ENCODE results near the gene COL25A1. TPM values are rescaled to one million over a fixed set of nuclear protein-coding genes. Genes with fewer than 3 reads are reported as not detected.
"Not testable (repeated sequence)": the region's sequence is repeated elsewhere in the genome, so short reads cannot be mapped to it uniquely, and the experiment has no call there.

The COL25A1 gene
- total RNA-seq, 1 experiment from 2014 or later, result 0.42 TPM

GRCh38 chr4:109025471-109026076 lies 276.9 kb downstream of the COL25A1 start:
- H3K27me3 ChIP-seq (replicated peaks), result no peaks in the 10 kb centered on the region
- H3K4me1 ChIP-seq (replicated peaks), result peaks cover 28% of the 10 kb centered on the region
- H3K9me3 ChIP-seq (replicated peaks), result peaks cover 3% of the 10 kb centered on the region; the same call in 1 of the 2 replicates
- no peak overlapping the region for H3K27ac ChIP-seq
- DNase-seq (ENCODE audit: low read depth in 1 of 2, low spot score in 2 of 2), result no peak
- no peak overlapping the region for H3K4me3 ChIP-seq
- H3K36me3 ChIP-seq, result no peaks in the 10 kb centered on the region

- no peak overlapping the region for H3K27ac ChIP-seq
Observed at GRCh38 chr4:109022961-109023360, 279.5 kb downstream of the COL25A1 start.

GRCh38 chr4:109021630-109022029 lies 280.8 kb downstream of the COL25A1 start:
- not testable (repeated sequence) for DNase-seq (ENCODE audit: low read depth in 1 of 2, low spot score in 2 of 2); H3K27ac ChIP-seq; H3K9me3 ChIP-seq (replicated peaks); H3K27me3 ChIP-seq (replicated peaks); H3K4me3 ChIP-seq; H3K36me3 ChIP-seq
- peaks cover 16% of the 10 kb centered on the region for H3K4me1 ChIP-seq (replicated peaks)

More at GRCh38 chr4:109022961-109023360, 279.5 kb downstream of the COL25A1 start:
- no peak for DNase-seq (ENCODE audit: low read depth in 1 of 2, low spot score in 2 of 2)
- no peak overlapping the region for H3K4me3 ChIP-seq
- peaks cover 3% of the 10 kb centered on the region; the same call in 1 of the 2 replicates for H3K9me3 ChIP-seq (replicated peaks)
- H3K36me3 ChIP-seq, result no peaks in the 10 kb centered on the region
- H3K27me3 ChIP-seq (replicated peaks), result no peaks in the 10 kb centered on the region
- H3K4me1 ChIP-seq (replicated peaks), result peaks cover 28% of the 10 kb centered on the region

GRCh38 chr4:109020861-109021260 lies 281.6 kb downstream of the COL25A1 start:
- H3K27me3 ChIP-seq (replicated peaks), result no peaks in the 10 kb centered on the region
- no peak overlapping the region for H3K4me3 ChIP-seq
- peaks cover 8% of the 10 kb centered on the region for H3K4me1 ChIP-seq (replicated peaks)
- peaks cover 3% of the 10 kb centered on the region; the same call in 1 of the 2 replicates for H3K9me3 ChIP-seq (replicated peaks)
- H3K36me3 ChIP-seq, result no peaks in the 10 kb centered on the region
- DNase-seq (ENCODE audit: low read depth in 1 of 2, low spot score in 2 of 2), result no peak
- no peak overlapping the region for H3K27ac ChIP-seq

- peaks cover 3% of the 10 kb centered on the region; the same call in 1 of the 2 replicates for H3K9me3 ChIP-seq (replicated peaks)
- no peak overlapping the region for H3K4me3 ChIP-seq
- no peak overlapping the region for H3K27ac ChIP-seq
- no peak for DNase-seq (ENCODE audit: low read depth in 1 of 2, low spot score in 2 of 2)
- H3K27me3 ChIP-seq (replicated peaks), result no peaks in the 10 kb centered on the region
- H3K36me3 ChIP-seq, result no peaks in the 10 kb centered on the region
- H3K4me1 ChIP-seq (replicated peaks), result no peaks in the 10 kb centered on the region
Observed at GRCh38 chr4:109016200-109016599, 286.3 kb downstream of the COL25A1 start.

- Histone ChIP-seq H3K9me3 (replicated peaks) (no peaks in the 10 kb centered on the region), H3K27me3 (replicated peaks) (no peaks in the 10 kb centered on the region), H3K36me3 (no peaks in the 10 kb centered on the region), H3K4me3 (no peak overlapping the region), H3K27ac (no peak overlapping the region), H3K4me1 (replicated peaks) (no peaks in the 10 kb centered on the region)
- DNase-seq (ENCODE audit: low read depth in 1 of 2, low spot score in 2 of 2), result no peak
Observed at GRCh38 chr4:109015413-109015810, 287.0 kb downstream of the COL25A1 start.

- no peaks in the 10 kb centered on the region for H3K36me3 ChIP-seq
- no peaks in the 10 kb centered on the region for H3K4me1 ChIP-seq (replicated peaks)
- H3K9me3 ChIP-seq (replicated peaks), result no peaks in the 10 kb centered on the region
- H3K4me3 ChIP-seq, result no peak overlapping the region
- DNase-seq (ENCODE audit: low read depth in 1 of 2, low spot score in 2 of 2), result no peak
- H3K27me3 ChIP-seq (replicated peaks), result no peaks in the 10 kb centered on the region
- H3K27ac ChIP-seq, result no peak overlapping the region
Observed at GRCh38 chr4:109014593-109015412, 287.7 kb downstream of the COL25A1 start.

GRCh38 chr4:109012286-109012880 lies 290.1 kb downstream of the COL25A1 start:
- Histone ChIP-seq H3K9me3 (replicated peaks) (no peaks in the 10 kb centered on the region), H3K27me3 (replicated peaks) (no peaks in the 10 kb centered on the region), H3K4me1 (replicated peaks) (no peaks in the 10 kb centered on the region), H3K4me3 (no peak overlapping the region), H3K27ac (no peak overlapping the region), H3K36me3 (no peaks in the 10 kb centered on the region)
- DNase-seq (ENCODE audit: low read depth in 1 of 2, low spot score in 2 of 2), result no peak

- no peaks in the 10 kb centered on the region for H3K27me3 ChIP-seq (replicated peaks)
- no peaks in the 10 kb centered on the region for H3K36me3 ChIP-seq
- H3K9me3 ChIP-seq (replicated peaks), result no peaks in the 10 kb centered on the region
- H3K4me1 ChIP-seq (replicated peaks), result no peaks in the 10 kb centered on the region
- no peak for DNase-seq (ENCODE audit: low read depth in 1 of 2, low spot score in 2 of 2)
- no peak overlapping the region for H3K4me3 ChIP-seq
- H3K27ac ChIP-seq, result no peak overlapping the region
Observed at GRCh38 chr4:109011241-109012026, 291.0 kb downstream of the COL25A1 start.

- H3K9me3 ChIP-seq (replicated peaks), result no peaks in the 10 kb centered on the region
- no peak overlapping the region for H3K27ac ChIP-seq
- DNase-seq (ENCODE audit: low read depth in 1 of 2, low spot score in 2 of 2), result no peak
- no peak overlapping the region for H3K4me3 ChIP-seq
- H3K4me1 ChIP-seq (replicated peaks), result peaks cover 3% of the 10 kb centered on the region
- H3K36me3 ChIP-seq, result no peaks in the 10 kb centered on the region
- no peaks in the 10 kb centered on the region for H3K27me3 ChIP-seq (replicated peaks)
Observed at GRCh38 chr4:109010521-109010920, 291.9 kb downstream of the COL25A1 start.

GRCh38 chr4:109009909-109010308 lies 292.5 kb downstream of the COL25A1 start:
- H3K27ac ChIP-seq, result no peak overlapping the region
- H3K9me3 ChIP-seq (replicated peaks), result no peaks in the 10 kb centered on the region
- H3K4me1 ChIP-seq (replicated peaks), result peaks cover 9% of the 10 kb centered on the region
- no peak for DNase-seq (ENCODE audit: low read depth in 1 of 2, low spot score in 2 of 2)
- H3K36me3 ChIP-seq, result no peaks in the 10 kb centered on the region
- no peaks in the 10 kb centered on the region for H3K27me3 ChIP-seq (replicated peaks)
- H3K4me3 ChIP-seq, result no peak overlapping the region

GRCh38 chr4:109007976-109008375 lies 294.5 kb downstream of the COL25A1 start:
- H3K4me3 ChIP-seq, result no peak overlapping the region
- peaks cover 9% of the 10 kb centered on the region for H3K4me1 ChIP-seq (replicated peaks)
- no peaks in the 10 kb centered on the region for H3K9me3 ChIP-seq (replicated peaks)
- H3K36me3 ChIP-seq, result no peaks in the 10 kb centered on the region
- DNase-seq (ENCODE audit: low read depth in 1 of 2, low spot score in 2 of 2), result no peak
- no peaks in the 10 kb centered on the region for H3K27me3 ChIP-seq (replicated peaks)
- H3K27ac ChIP-seq, result no peak overlapping the region

GRCh38 chr4:109005523-109005922 lies 296.9 kb downstream of the COL25A1 start:
- peak in 1 of 2 experiments; percentile 19 for DNase-seq (ENCODE audit: low read depth in 1 of 2, low spot score in 2 of 2)
- Histone ChIP-seq H3K27ac (no peak overlapping the region), H3K27me3 (replicated peaks) (no peaks in the 10 kb centered on the region), H3K36me3 (no peaks in the 10 kb centered on the region), H3K4me1 (replicated peaks) (peaks cover 9% of the 10 kb centered on the region), H3K9me3 (replicated peaks) (no peaks in the 10 kb centered on the region), H3K4me3 (no peak overlapping the region)
